ENCODE results near the gene ARNT2. TPM values are rescaled to one million over a fixed set of nuclear protein-coding genes. Genes with fewer than 3 reads are reported as not detected.
"Not testable (repeated sequence)": the region's sequence is repeated elsewhere in the genome, so short reads cannot be mapped to it uniquely, and the experiment has no call there.

Gene ARNT2
- total and polyA plus RNA-seq, 10 of the 15 experiments (the other 5 are each of a cell fraction or from before 2014, with no cell fraction given) = 0.07 to 0.49 (median 0.09) TPM; not detected in 6

DNA sequence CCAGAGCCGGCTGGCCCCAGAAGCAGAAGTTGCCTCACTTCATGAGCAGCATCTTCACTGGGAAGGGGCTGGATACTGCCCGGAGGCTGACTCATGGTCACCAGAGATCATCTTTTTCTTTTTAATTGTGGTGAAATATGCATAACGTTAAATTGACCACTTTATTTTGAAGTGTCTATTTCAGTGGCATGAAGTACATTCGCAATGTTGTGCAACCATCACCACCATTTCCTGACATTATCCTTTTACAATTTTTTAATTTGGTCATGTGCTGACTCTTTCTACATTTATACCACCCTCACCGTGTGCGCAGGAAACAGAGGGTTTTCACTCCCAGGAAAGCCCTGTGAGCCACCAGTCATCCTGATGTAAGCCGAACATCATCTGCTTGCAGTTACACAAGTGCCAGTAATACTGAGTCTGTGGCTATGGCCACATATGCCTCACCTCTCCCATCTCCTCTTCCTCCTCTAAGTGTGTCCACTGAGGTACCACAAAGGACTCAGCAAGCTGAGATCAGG is 239.3 kb downstream of the ARNT2 start (continued):
- TF ChIP-seq, protein P1, sequence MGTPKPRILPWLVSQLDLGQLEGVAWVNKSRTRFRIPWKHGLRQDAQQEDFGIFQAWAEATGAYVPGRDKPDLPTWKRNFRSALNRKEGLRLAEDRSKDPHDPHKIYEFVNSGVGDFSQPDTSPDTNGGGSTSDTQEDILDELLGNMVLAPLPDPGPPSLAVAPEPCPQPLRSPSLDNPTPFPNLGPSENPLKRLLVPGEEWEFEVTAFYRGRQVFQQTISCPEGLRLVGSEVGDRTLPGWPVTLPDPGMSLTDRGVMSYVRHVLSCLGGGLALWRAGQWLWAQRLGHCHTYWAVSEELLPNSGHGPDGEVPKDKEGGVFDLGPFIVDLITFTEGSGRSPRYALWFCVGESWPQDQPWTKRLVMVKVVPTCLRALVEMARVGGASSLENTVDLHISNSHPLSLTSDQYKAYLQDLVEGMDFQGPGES (IDR thresholded peaks at IDR 0.05) = no peak
- no peak for TF ChIP-seq SREBF2 (IDR thresholded peaks at IDR 0.05; ENCODE audit: low read length)

DNA sequence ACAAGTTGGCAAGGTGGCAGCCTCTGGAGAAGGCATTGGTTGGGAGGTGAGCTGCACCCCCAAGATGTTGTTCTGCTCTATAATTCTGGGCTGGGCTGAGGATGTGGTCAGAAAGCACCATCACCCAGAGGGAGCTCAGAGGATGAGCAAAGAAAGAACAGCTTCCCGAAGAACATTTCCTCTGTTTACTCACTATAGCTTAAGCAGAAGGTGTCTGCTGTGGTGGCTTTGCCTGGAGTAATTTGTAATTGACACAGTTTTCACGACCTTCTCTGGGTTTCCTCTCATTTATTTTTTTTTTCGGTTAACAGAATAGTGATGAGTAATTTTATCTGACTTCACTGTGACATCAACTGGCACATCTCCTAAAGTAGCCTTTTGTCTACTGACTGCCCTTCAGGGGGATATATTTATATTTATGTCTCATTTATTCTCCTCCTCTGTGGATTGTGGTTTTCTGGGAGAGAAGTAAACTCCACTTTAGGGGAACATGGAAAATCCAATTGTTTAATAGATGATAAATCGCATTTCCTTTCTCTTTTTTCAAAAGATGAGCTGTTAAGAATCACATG is 241.4 kb downstream of the ARNT2 start:
- H3K27ac ChIP-seq (ENCODE audit: control insufficient read depth, insufficient read depth) = no peak overlapping the region
- RAD21 ChIA-PET (ENCODE audit: unreplicated experiment) = no interaction called here
- H3K36me3 ChIP-seq (ENCODE audit: control insufficient read depth in 2 of 2, insufficient read depth in 2 of 2, low read length in 1 of 2) = no peaks in the 10 kb centered on the region
- H2AFZ ChIP-seq (ENCODE audit: control insufficient read depth, low read depth, low read length) = no peak overlapping the region
- SMC1A ChIA-PET (ENCODE audit: uncharacterized antibody, unreplicated experiment) = interaction anchor here (0.6 to 1.2 kb wide), 2 partner anchors 25 to 50 kb away, joined by 3 read pairs; partner anchors contain the start of gene ABHD17C
- intact Hi-C loops (cut with micrococcal nuclease; ENCODE audit: unreplicated experiment) = no loop called here
- DNase-seq (ENCODE audit: low read depth, low spot score) (no peak), FAIRE-seq (no peak), ATAC-seq (no peak)
- 34% methylated on average over 4 of the region's 4 CpGs for WGBS (ENCODE audit: insufficient coverage, insufficient replicate concordance, low lambda C conversion rate, missing lambda C conversion rate)
- H3K9ac ChIP-seq (ENCODE audit: control insufficient read depth, insufficient read depth, low read length) = no peak overlapping the region
- no peaks in the 10 kb centered on the region for H3K79me2 ChIP-seq (ENCODE audit: control insufficient read depth, insufficient read depth, low read length)
- BruUV-seq (replicated peaks) = no TSS peak
- H3K9me3 ChIP-seq (replicated peaks; ENCODE audit: control insufficient read depth, insufficient read depth, low read length) = no peaks in the 10 kb centered on the region; the same call in 2 of the 3 replicates
- POLR2A ChIA-PET = no interaction called here
- H3K4me1 ChIP-seq (ENCODE audit: control insufficient read depth, insufficient read depth, low read length) = no peaks in the 10 kb centered on the region
- H4K20me1 ChIP-seq (ENCODE audit: control insufficient read depth, insufficient read depth) = no peaks in the 10 kb centered on the region
- H3K27me3 ChIP-seq (replicated peaks in 1 of 2; ENCODE audit: control insufficient read depth in 2 of 2, insufficient read depth in 2 of 2, low read length in 1 of 2) = no peaks in the 10 kb centered on the region
- H3K4me3 ChIP-seq = no peak overlapping the region
- H3K4me2 ChIP-seq (ENCODE audit: control insufficient read depth, insufficient read depth) = no peak overlapping the region
- in situ Hi-C loops (cut with MboI) = no loop called here
- no peak for TF ChIP-seq NRF1 (conservative IDR thresholded peaks at IDR 0.05; ENCODE audit: low read depth, low read length)
- no peak for TF ChIP-seq HDAC6 (IDR thresholded peaks at IDR 0.05; ENCODE audit: unreplicated experiment)
- TF ChIP-seq STAT3 (IDR thresholded peaks at IDR 0.05; ENCODE audit: low read depth, low read length) = no peak
- TF ChIP-seq, protein P2, sequence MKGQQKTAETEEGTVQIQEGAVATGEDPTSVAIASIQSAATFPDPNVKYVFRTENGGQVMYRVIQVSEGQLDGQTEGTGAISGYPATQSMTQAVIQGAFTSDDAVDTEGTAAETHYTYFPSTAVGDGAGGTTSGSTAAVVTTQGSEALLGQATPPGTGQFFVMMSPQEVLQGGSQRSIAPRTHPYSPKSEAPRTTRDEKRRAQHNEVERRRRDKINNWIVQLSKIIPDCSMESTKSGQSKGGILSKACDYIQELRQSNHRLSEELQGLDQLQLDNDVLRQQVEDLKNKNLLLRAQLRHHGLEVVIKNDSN (IDR thresholded peaks at IDR 0.05; ENCODE audit: borderline replicate concordance, extremely low read length, insufficient read depth, low read depth, low read length) = no peak
- TF ChIP-seq NFXL1 (IDR thresholded peaks at IDR 0.05; ENCODE audit: borderline replicate concordance) = no peak
- TF ChIP-seq MTA3 (IDR thresholded peaks at IDR 0.05; ENCODE audit: borderline replicate concordance, low read length) = no peak
- TF ChIP-seq CREM (IDR thresholded peaks at IDR 0.05; ENCODE audit: low read depth) = no peak
- CTCF ChIA-PET = interaction anchor here (0.7 kb wide), 1 partner anchor 540 kb away, joined by 3 read pairs; no protein-coding TSS in a partner anchor

DNA sequence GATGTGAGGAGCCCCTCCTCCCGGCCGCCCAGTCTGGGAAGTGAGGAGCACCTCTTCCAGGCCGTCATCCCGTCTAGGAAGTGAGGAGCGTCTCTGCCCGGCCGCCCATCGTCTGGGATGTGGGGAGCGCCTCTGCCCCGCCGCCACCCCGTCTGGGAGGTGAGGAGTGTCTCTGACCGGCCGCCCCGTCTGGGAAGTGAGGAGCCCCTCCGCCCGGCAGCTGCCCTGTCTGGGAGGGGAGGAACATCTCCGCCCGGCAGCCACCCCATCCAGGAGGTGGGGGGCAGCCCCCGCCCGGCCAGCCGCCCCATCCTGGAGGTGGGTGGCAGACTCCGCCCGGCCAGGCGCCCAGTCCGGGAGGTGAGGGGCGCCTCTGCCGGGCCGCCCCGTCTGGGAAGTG is 243.2 kb downstream of the ARNT2 start:
- H3K4me1 ChIP-seq (ENCODE audit: control insufficient read depth, insufficient read depth, low read length); H2AFZ ChIP-seq (ENCODE audit: control insufficient read depth, low read depth, low read length); intact Hi-C loops (cut with micrococcal nuclease; ENCODE audit: unreplicated experiment); H3K79me2 ChIP-seq (ENCODE audit: control insufficient read depth, insufficient read depth, low read length); H3K9ac ChIP-seq (ENCODE audit: control insufficient read depth, insufficient read depth, low read length); H3K9me3 ChIP-seq (replicated peaks; ENCODE audit: control insufficient read depth, insufficient read depth, low read length); H3K4me3 ChIP-seq; in situ Hi-C loops (cut with MboI); H3K4me2 ChIP-seq (ENCODE audit: control insufficient read depth, insufficient read depth); CTCF ChIA-PET; BruUV-seq (replicated peaks); H3K36me3 ChIP-seq (ENCODE audit: control insufficient read depth in 2 of 2, insufficient read depth in 2 of 2, low read length in 1 of 2); FAIRE-seq; SMC1A ChIA-PET (ENCODE audit: uncharacterized antibody, unreplicated experiment); RAD21 ChIA-PET (ENCODE audit: unreplicated experiment); H3K27ac ChIP-seq (ENCODE audit: control insufficient read depth, insufficient read depth); POLR2A ChIA-PET; ATAC-seq; H4K20me1 ChIP-seq (ENCODE audit: control insufficient read depth, insufficient read depth); DNase-seq (ENCODE audit: low read depth, low spot score); H3K27me3 ChIP-seq (replicated peaks in 1 of 2; ENCODE audit: control insufficient read depth in 2 of 2, insufficient read depth in 2 of 2, low read length in 1 of 2): not testable (repeated sequence)
- WGBS (ENCODE audit: insufficient coverage, insufficient replicate concordance, low lambda C conversion rate, missing lambda C conversion rate) = 83% methylated on average over 27 of the region's 30 CpGs

Data from GM12878 (cell line).